Neuronal stem cell (in vitro differentiated cells): Measurements from ENCODE around the gene CYLD.

Experiments used
- DNase-seq: peaks from one replicate; pipeline ENCODE4 v3.0.0-alpha.2; 2013; ENCODE audit warnings: low spot score
- H2AFZ ChIP-seq: one replicate; pipeline ENCODE4 v1.6.1; 2013; ENCODE audit warnings: mild to moderate bottlenecking, low read length, inconsistent platforms
- H2AK5ac ChIP-seq: 2 replicates; pipeline ENCODE4 v1.6.1; 2013; ENCODE audit warnings: low read depth, mild to moderate bottlenecking, inconsistent platforms, low read length, moderate library complexity, mixed read lengths
- H2BK120ac ChIP-seq: 2 replicates; pipeline ENCODE4 v1.6.1; 2013; ENCODE audit warnings: low read depth, mild to moderate bottlenecking, inconsistent platforms, low read length, moderate library complexity, mixed read lengths
- H2BK12ac ChIP-seq: one replicate; pipeline ENCODE4 v1.6.1; 2013; ENCODE audit warnings: low read length, inconsistent platforms
- H2BK15ac ChIP-seq: 2 replicates; pipeline ENCODE4 v1.6.1; 2013; ENCODE audit warnings: mild to moderate bottlenecking, low read length, inconsistent platforms, mixed read lengths
- H2BK5ac ChIP-seq: one replicate; pipeline ENCODE4 v1.6.1; 2013; ENCODE audit warnings: inconsistent platforms, mild to moderate bottlenecking, low read length, moderate library complexity
- H3K14ac ChIP-seq: one replicate; pipeline ENCODE4 v1.6.1; 2013; ENCODE audit warnings: low read length, inconsistent platforms
- H3K18ac ChIP-seq: 2 replicates; pipeline ENCODE4 v1.6.1; 2013; ENCODE audit warnings: low read length, inconsistent platforms
- H3K23ac ChIP-seq: 2 replicates; pipeline ENCODE4 v1.6.1; 2013; ENCODE audit warnings: low read depth, mild to moderate bottlenecking, mixed read lengths, low read length, inconsistent platforms; ENCODE audit not compliant: poor library complexity
- H3K27ac ChIP-seq: replicated peaks from 3 replicates; pipeline ENCODE4 v1.5.1; 2013; ENCODE audit warnings: low read length, inconsistent platforms
- H3K27me3 ChIP-seq, 3 experiments: 2 replicates each; pipeline ENCODE4 v1.6.1; 2013; ENCODE audit warnings: low read length in 3 of 3, mild to moderate bottlenecking in 2 of 3, inconsistent platforms in 1 of 3, low read depth in 1 of 3, mixed read lengths in 1 of 3, moderate library complexity in 1 of 3; ENCODE audit not compliant: control insufficient read depth in 3 of 3, insufficient read depth in 3 of 3
- H3K36me3 ChIP-seq, 2 donors: replicated peaks in 1 of 2; 2 replicates each; pipeline ENCODE4 v1.6.1; 2013; ENCODE audit warnings: low read length in 2 of 2; ENCODE audit not compliant: control insufficient read depth in 2 of 2, insufficient read depth in 2 of 2
- H3K4ac ChIP-seq: 2 replicates; pipeline ENCODE4 v1.6.1; 2013; ENCODE audit warnings: inconsistent platforms, mild to moderate bottlenecking, low read length, moderate library complexity
- H3K4me1 ChIP-seq, 2 donors: 1 replicate in 1 of 2; 2 replicates in 1 of 2; pipeline ENCODE4 v1.6.1; 2013; ENCODE audit warnings: low read length in 2 of 2, low read depth in 1 of 2; ENCODE audit not compliant: control insufficient read depth in 2 of 2, insufficient read depth in 1 of 2
- H3K4me2 ChIP-seq: one replicate; pipeline ENCODE4 v1.6.1; 2013; ENCODE audit warnings: mild to moderate bottlenecking, low read length, inconsistent platforms; ENCODE audit not compliant: insufficient read depth, poor library complexity, severe bottlenecking
- H3K4me3 ChIP-seq, 2 donors: 2 replicates each; pipeline ENCODE4 v1.5.1; 2013; ENCODE audit warnings: low read length in 2 of 2, mild to moderate bottlenecking in 2 of 2, inconsistent platforms in 1 of 2, moderate library complexity in 1 of 2
- H3K79me1 ChIP-seq: one replicate; pipeline ENCODE4 v1.6.1; 2013; ENCODE audit warnings: low read depth, mild to moderate bottlenecking, inconsistent platforms, low read length, moderate library complexity
- H3K9ac ChIP-seq: one replicate; pipeline ENCODE4 v1.6.1; 2013; ENCODE audit warnings: mild to moderate bottlenecking, low read depth, low read length, inconsistent platforms; ENCODE audit not compliant: poor library complexity
- H3K9me3 ChIP-seq, 2 donors: replicated peaks in 1 of 2; 2 replicates each; pipeline versions ENCODE3 to v1.6.1; 2013; ENCODE audit warnings: low read length in 2 of 2, mild to moderate bottlenecking in 2 of 2, inconsistent platforms in 1 of 2, low read depth in 1 of 2, mixed read lengths in 1 of 2, moderate library complexity in 1 of 2; ENCODE audit not compliant: control insufficient read depth in 2 of 2, insufficient read depth in 1 of 2
- H4K8ac ChIP-seq: one replicate; pipeline ENCODE4 v1.6.1; 2013; ENCODE audit warnings: low read depth, mild to moderate bottlenecking, inconsistent platforms, low read length, moderate library complexity
- H4K91ac ChIP-seq: one replicate; pipeline ENCODE4 v1.6.1; 2013; ENCODE audit warnings: low read length, low read depth, mild to moderate bottlenecking, inconsistent platforms; ENCODE audit not compliant: poor library complexity
- WGBS, 2 donors: extraction: QIAGEN DNeasy Blood & Tissue Kit; methylation state at CpG; one replicate each; pipeline ENCODE4 v1.1.7; 2013; ENCODE audit warnings: missing lambda C conversion rate in 2 of 2, mixed read lengths in 1 of 2; ENCODE audit not compliant: insufficient read length in 2 of 2, insufficient replicate concordance in 1 of 2; ENCODE audit errors: extremely low coverage in 2 of 2; 5-methylcytosine and 5-hydroxymethylcytosine counted together

CYLD gene

GRCh38 chr16:50837324-50837723 is 95.4 kb downstream of the CYLD start:
- Histone ChIP-seq H3K4me2 (no peak overlapping the region), H3K4me1 (peaks cover 1 to 5% of the 10 kb centered on the region in 2 donors), H3K14ac (no peak overlapping the region), H2AFZ (no peak overlapping the region), H2BK12ac (no peak overlapping the region), H3K4ac (no peak overlapping the region), H4K8ac (no peak overlapping the region), H2AK5ac (no peak overlapping the region), H3K9ac (no peak overlapping the region), H3K9me3 (peaks cover 0 to 2% of the 10 kb centered on the region in 2 donors), H3K23ac (no peak overlapping the region), H2BK15ac (no peak overlapping the region), H3K79me1 (no peaks in the 10 kb centered on the region), H2BK120ac (no peak overlapping the region), H4K91ac (no peak overlapping the region), H3K27me3 (peaks cover 0 to 37% (median 9%) of the 10 kb centered on the region in 3 experiments), H3K4me3 (no peak overlapping the region), H2BK5ac (no peak overlapping the region), H3K27ac (no peak overlapping the region), H3K36me3 (no peaks in the 10 kb centered on the region), H3K18ac (no peak overlapping the region)
- no CpG with 5 or more reads among the region's 2 CpGs for WGBS, 2 donors
- no peak for DNase-seq

DNA sequence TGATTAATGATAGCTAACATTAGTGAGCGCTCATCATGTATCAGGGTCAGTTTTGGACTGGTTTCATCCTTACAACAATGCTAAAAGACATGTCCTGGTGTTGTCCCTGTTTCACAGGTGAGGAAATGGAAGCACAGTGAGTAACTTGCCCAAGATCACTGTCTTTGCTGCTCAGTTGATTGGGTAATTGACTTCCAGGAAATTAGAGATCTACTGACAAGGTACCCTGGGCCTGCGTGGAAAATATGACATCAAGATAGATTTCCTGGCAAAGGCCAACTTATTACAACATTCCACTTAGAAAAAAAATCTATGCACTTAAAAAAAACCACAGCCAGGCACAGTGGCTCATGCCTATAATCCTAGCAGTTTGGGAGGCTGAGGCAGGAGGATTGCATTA is 96.3 kb downstream of the CYLD start:
- Histone ChIP-seq H3K23ac (no peak overlapping the region), H4K8ac (no peak overlapping the region), H2AFZ (no peak overlapping the region), H3K14ac (no peak overlapping the region), H3K36me3 (no peaks in the 10 kb centered on the region), H2BK12ac (no peak overlapping the region), H3K27me3 (peaks cover 0 to 42% (median 9%) of the 10 kb centered on the region in 3 experiments), H3K79me1 (no peaks in the 10 kb centered on the region), H3K4me2 (no peak overlapping the region), H2AK5ac (no peak overlapping the region), H3K27ac (no peak overlapping the region), H2BK15ac (no peak overlapping the region), H3K4me3 (no peak overlapping the region), H3K9me3 (peaks cover 0 to 2% of the 10 kb centered on the region in 2 donors), H2BK120ac (no peak overlapping the region), H3K9ac (no peak overlapping the region), H3K4ac (no peak overlapping the region), H3K18ac (no peak overlapping the region), H4K91ac (no peak overlapping the region), H2BK5ac (no peak overlapping the region), H3K4me1 (peaks cover 1 to 5% of the 10 kb centered on the region in 2 donors)
- WGBS, 2 donors: no CpG with 5 or more reads among the region's 2 CpGs
- DNase-seq: no peak

DNA sequence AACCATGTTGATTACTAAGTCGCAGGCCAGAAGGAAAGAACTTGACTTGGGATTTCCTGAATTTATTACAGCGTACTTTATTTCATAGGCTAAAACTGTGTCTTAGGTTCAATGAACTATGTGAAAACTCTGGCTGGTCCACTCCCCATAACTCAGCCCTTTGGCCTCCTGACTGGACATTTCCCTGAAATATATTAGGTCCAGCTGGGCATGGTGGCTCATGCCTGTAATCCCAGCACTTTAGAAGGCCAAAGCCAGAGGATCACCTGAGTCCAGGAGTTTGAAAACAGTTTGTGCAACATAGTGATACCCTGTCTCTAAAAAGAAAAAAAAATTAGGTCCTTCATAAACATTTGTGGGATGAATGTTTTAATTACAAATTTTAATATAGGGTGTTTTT is 97.0 kb downstream of the CYLD start:
- no peak overlapping the region for H2BK5ac ChIP-seq
- no peak overlapping the region for H3K27ac ChIP-seq
- WGBS, 2 donors: no CpG with 5 or more reads among the region's 2 CpGs
- H3K18ac ChIP-seq: no peak overlapping the region
- H3K79me1 ChIP-seq: no peaks in the 10 kb centered on the region
- H2AK5ac ChIP-seq: no peak overlapping the region
- no peak overlapping the region for H2AFZ ChIP-seq
- no peak overlapping the region for H3K23ac ChIP-seq
- peaks cover 1 to 5% of the 10 kb centered on the region in 2 donors for H3K4me1 ChIP-seq
- peaks cover 0 to 42% (median 9%) of the 10 kb centered on the region in 3 experiments for H3K27me3 ChIP-seq
- H4K8ac ChIP-seq: no peak overlapping the region
- H4K91ac ChIP-seq: no peak overlapping the region
- H3K4ac ChIP-seq: no peak overlapping the region
- no peak overlapping the region for H2BK15ac ChIP-seq
- H2BK12ac ChIP-seq: no peak overlapping the region
- DNase-seq: no peak
- peaks cover 0 to 2% of the 10 kb centered on the region in 2 donors for H3K9me3 ChIP-seq
- H3K9ac ChIP-seq: no peak overlapping the region
- no peak overlapping the region for H3K14ac ChIP-seq
- H3K36me3 ChIP-seq: no peaks in the 10 kb centered on the region
- no peak overlapping the region for H3K4me3 ChIP-seq
- no peak overlapping the region for H3K4me2 ChIP-seq
- H2BK120ac ChIP-seq: no peak overlapping the region

- Histone ChIP-seq H3K4me1 (peaks cover 2 to 5% of the 10 kb centered on the region in 2 donors), H3K23ac (no peak overlapping the region), H2BK120ac (no peak overlapping the region), H3K14ac (no peak overlapping the region), H3K4ac (no peak overlapping the region), H2BK5ac (no peak overlapping the region), H2BK15ac (no peak overlapping the region), H3K4me3 (peak overlapping the region in 1 of 2 donors; percentile 60), H4K8ac (no peak overlapping the region), H3K4me2 (no peak overlapping the region), H3K9me3 (peaks cover 0 to 2% of the 10 kb centered on the region in 2 donors), H2AFZ (no peak overlapping the region), H3K18ac (no peak overlapping the region), H3K27me3 (peaks cover 0 to 40% (median 9%) of the 10 kb centered on the region in 3 experiments), H3K36me3 (no peaks in the 10 kb centered on the region), H3K27ac (no peak overlapping the region), H3K79me1 (no peaks in the 10 kb centered on the region), H4K91ac (no peak overlapping the region), H3K9ac (no peak overlapping the region), H2BK12ac (no peak overlapping the region), H2AK5ac (no peak overlapping the region)
- no CpG with 5 or more reads among the region's 5 CpGs for WGBS, 2 donors
- DNase-seq: no peak
Observed at GRCh38 chr16:50839356-50839755, 97.5 kb downstream of the CYLD start.
